ENCODE results near the gene MT1HL1. TPM values are rescaled to one million over a fixed set of nuclear protein-coding genes. Genes with fewer than 3 reads are reported as not detected.

MT1HL1 gene
- total RNA-seq: not detected

GRCh38 chr1:237004116-237004515, at the start of gene MT1HL1:
MT1HL1 (minus strand) TSS chr1:237004441; CDS start chr1:237004372, 69 bp downstream.

GRCh38 chr1:237041795-237042525, 37.7 kb upstream of the MT1HL1 start, which contains the start of gene RYR2:
RYR2 (plus strand) TSS chr1:237042184; CDS start chr1:237042522, 338 bp downstream.

Other genes starting within 250 kb of the MT1HL1 start
- gene MTR, start 209.1 kb downstream of the MT1HL1 start, total RNA-seq: 22.6 TPM
- 27.9 TPM for gene RYR2, start 37.7 kb upstream of the MT1HL1 start, total RNA-seq

Data from diencephalon (tissue), 1 donor.